Esophagus squamous epithelium (tissue), 5 donors: Measurements from ENCODE around the gene ANKRD40. TPM values are rescaled to one million over a fixed set of nuclear protein-coding genes. Genes with fewer than 3 reads are reported as not detected.

Experiments used
- DNase-seq: peaks from one replicate; lab custom pipeline; 2025; lab: John Stamatoyannopoulos, UW
- H3K27ac ChIP-seq, 4 donors: fragments of 200-600 bp; sonication (generic); one replicate each; pipeline ENCODE4 v1.5.1; 2016 to 2019; ENCODE audit warnings: mild to moderate bottlenecking in 1 of 4
- H3K27me3 ChIP-seq, 4 donors: fragments of 200-600 bp; sonication (generic); 1 replicate in 3 of 4; 2 replicates in 1 of 4; pipeline versions ENCODE4 v1.5.1 to v1.6.0; 2017 to 2021; ENCODE audit warnings: antibody characterized with exemption in 1 of 4
- H3K36me3 ChIP-seq, 3 donors: fragments of 200-600 bp; sonication (generic); one replicate each; pipeline ENCODE4 v1.5.1; 2016 to 2019
- H3K4me1 ChIP-seq, 3 donors: fragments of 200-600 bp; sonication (generic); one replicate each; pipeline ENCODE4 v1.5.1; 2017 to 2019
- H3K4me3 ChIP-seq, 4 donors: fragments of 200-600 bp; sonication (generic); 1 replicate in 3 of 4; 2 replicates in 1 of 4; pipeline ENCODE4 v1.5.1; 2016 to 2019; ENCODE audit warnings: mild to moderate bottlenecking in 2 of 4, moderate library complexity in 1 of 4
- H3K9me3 ChIP-seq, 3 donors: fragments of 200-600 bp; sonication (generic); one replicate each; pipeline ENCODE4 v1.5.1; 2016 to 2019
- CTCF ChIP-seq, 6 experiments: fragments of 450-650 bp in 4 of 6; fragments of 200-600 bp in 2 of 6; sonication (generic) in 2 of 6; IDR thresholded peaks; one replicate each; pipeline ENCODE4 v1.5.1; 2016 to 2019; ENCODE audit warnings: antibody characterized with exemption in 6 of 6, mild to moderate bottlenecking in 4 of 6, moderate library complexity in 4 of 6
- POLR2A ChIP-seq, 4 donors: fragments of 450-650 bp; IDR thresholded peaks; one replicate each; pipeline ENCODE4 v1.6.1; 2017; ENCODE audit warnings: antibody characterized with exemption in 4 of 4, mild to moderate bottlenecking in 4 of 4, moderate library complexity in 3 of 4
- WGBS, 2 donors: methylation state at CpG; one replicate each; pipeline ENCODE4 v1.1.5; 2018; 5-methylcytosine and 5-hydroxymethylcytosine counted together
- intact Hi-C: fragments of 100-400 bp; cut with DNase I; formaldehyde crosslinking; loops from one replicate; pipeline ENCODE4 v1.15.0; 2022
- total RNA-seq, 4 donors: library from RNA; depleted of rRNA; stranded (reverse); fragments of >200 nt; gene quantifications; one replicate each; pipeline ENCODE4 v1.1.0, GENCODE V29; 2016
- donor health status: DM: yes; HTN: yes; CAD: no.

Gene ANKRD40
- total RNA-seq, 4 donors from 2014 or later, result 10.7 to 34.9 (median 17.9) TPM

DNA sequence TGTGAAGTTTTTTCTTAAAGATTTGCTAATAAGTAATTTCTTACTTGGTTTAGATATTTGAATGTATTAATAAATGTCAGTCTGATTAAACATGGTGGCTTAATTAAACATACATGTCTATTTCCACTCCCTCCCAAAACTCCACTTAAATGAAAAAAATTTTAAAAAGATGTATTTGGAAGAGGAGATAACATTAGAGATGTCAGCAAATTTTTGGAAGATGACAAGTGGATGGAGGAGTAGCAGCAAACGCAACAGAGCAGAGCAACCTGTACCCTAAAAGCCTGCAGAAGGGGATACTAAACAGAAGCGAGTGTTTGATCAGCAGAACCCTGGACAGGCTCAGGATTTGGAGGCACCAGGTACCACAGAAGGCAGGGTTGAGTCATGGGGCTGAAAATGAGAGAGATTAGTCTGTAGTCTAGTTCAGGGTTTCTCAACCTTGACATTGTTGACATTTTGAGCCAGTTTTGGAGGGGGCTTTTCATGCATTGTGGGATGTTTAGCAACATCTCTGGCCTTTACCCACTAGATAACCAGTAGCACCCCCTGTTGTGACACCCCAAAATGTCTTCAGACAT, 29.5 kb upstream of the ANKRD40 start:
- intact Hi-C loops, result no loop called here
- Histone ChIP-seq H3K27ac (no peak overlapping the region), H3K4me1 (peaks cover 0 to 32% (median 4%) of the 10 kb centered on the region in 3 donors), H3K4me3 (no peak overlapping the region), H3K9me3 (no peaks in the 10 kb centered on the region), H3K27me3 (no peaks in the 10 kb centered on the region), H3K36me3 (peaks cover 8 to 57% (median 8%) of the 10 kb centered on the region in 3 donors)
- TF ChIP-seq POLR2A (IDR thresholded peaks at IDR 0.05) (no peak), CTCF (IDR thresholded peaks at IDR 0.05) (no peak)
- DNase-seq, result no peak
- WGBS, 2 donors, result 89 to 90% methylated on average over 2 of the region's 2 CpGs

DNA sequence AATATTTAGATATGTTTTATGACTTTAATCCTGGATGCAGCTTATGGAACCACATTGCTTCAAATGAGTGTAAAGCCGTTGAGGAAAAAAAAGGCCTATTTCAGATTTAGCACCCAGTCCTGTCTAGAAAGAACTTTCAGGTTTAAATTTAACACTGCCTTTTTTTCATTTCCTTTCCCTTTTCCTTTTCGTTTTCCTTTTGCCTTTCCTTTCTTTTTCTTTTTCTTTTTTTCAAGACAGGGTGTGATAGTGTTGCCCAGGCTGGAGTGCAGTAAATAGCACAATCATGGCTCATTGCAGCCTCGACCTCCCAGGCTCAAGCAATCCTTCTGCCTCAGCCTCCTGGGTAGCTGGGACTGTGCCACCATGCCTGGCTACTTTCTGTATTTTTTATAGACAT, 27.6 kb upstream of the ANKRD40 start:
- WGBS, 2 donors, result 71 to 75% methylated on average over 3 of the region's 3 CpGs

DNA sequence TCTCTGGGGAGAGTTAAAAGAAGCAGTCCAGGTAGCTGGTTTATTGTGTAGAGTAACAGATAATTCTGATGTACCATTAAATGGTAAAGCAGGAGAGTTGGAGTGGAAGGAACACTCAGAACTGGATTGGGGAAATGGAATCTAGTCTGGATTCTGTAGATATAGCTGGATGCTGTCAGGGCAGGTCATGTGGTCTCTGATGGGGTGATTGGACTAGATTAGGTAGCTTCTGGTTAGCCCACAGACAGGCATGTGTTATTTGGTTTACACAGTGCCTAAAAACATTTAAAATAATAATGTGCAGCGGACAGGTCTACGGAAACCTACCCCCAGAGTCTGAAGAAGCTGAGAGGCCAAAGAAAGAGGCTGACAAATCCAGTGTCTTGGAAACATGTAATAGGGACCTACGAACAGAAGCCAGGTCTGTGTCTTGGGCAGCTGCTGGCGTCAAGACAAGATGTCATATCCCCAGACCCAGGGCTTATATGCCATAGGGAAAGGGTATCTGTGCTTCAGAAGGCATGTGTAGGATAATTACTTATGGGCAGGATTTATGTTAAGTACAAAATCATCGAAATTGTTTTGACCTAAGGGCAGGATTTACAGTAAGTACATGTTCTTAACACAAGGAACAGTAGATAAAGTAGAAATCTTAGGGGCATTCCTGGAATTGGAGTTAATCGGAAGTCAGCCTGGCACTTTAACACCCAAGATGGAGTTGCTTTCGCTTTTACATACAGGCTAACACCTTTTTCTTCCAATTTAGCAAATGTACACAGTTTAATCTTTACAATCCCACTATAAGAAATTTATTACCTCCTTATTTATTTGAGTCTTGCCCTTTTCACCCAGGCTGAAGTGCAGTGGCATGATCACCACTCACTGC, 24.1 kb upstream of the ANKRD40 start:
- intact Hi-C loops, result no loop called here
- Histone ChIP-seq H3K27ac (peak overlapping the region in 1 of 4 donors; percentile 14), H3K9me3 (no peaks in the 10 kb centered on the region), H3K27me3 (no peaks in the 10 kb centered on the region), H3K4me1 (peaks cover 0 to 81% (median 47%) of the 10 kb centered on the region in 3 donors), H3K4me3 (no peak overlapping the region), H3K36me3 (peaks cover 0 to 7% (median 0%) of the 10 kb centered on the region in 3 donors)
- WGBS, 2 donors, result 55 to 59% methylated on average over 7 of the region's 7 CpGs
- no peak for TF ChIP-seq CTCF (IDR thresholded peaks at IDR 0.05)
- no peak for TF ChIP-seq POLR2A (IDR thresholded peaks at IDR 0.05)
- no peak for DNase-seq

More for the DNA sequence above, 27.6 kb upstream of the ANKRD40 start:
- no peak overlapping the region for H3K4me3 ChIP-seq
- DNase-seq, result no peak
- no peaks in the 10 kb centered on the region for H3K9me3 ChIP-seq
- intact Hi-C loops, result no loop called here
- no peaks in the 10 kb centered on the region for H3K27me3 ChIP-seq
- H3K4me1 ChIP-seq, result peaks cover 0 to 51% (median 21%) of the 10 kb centered on the region in 3 donors
- no peak overlapping the region for H3K27ac ChIP-seq
- peaks cover 0 to 38% (median 0%) of the 10 kb centered on the region in 3 donors for H3K36me3 ChIP-seq
- TF ChIP-seq POLR2A (IDR thresholded peaks at IDR 0.05) (no peak), CTCF (IDR thresholded peaks at IDR 0.05) (no peak)

- peaks cover 0 to 11% (median 0%) of the 10 kb centered on the region in 3 donors for H3K36me3 ChIP-seq
- DNase-seq, result no peak
- peaks cover 0 to 88% (median 60%) of the 10 kb centered on the region in 3 donors for H3K4me1 ChIP-seq
- intact Hi-C loops, result no loop called here
- no peaks in the 10 kb centered on the region for H3K27me3 ChIP-seq
- no peak overlapping the region for H3K4me3 ChIP-seq
- no peaks in the 10 kb centered on the region for H3K9me3 ChIP-seq
- 53 to 65% methylated on average over 3 to 5 of the region's 5 CpGs for WGBS, 2 donors
- TF ChIP-seq POLR2A (IDR thresholded peaks at IDR 0.05) (no peak), CTCF (IDR thresholded peaks at IDR 0.05) (no peak)
- no peak overlapping the region for H3K27ac ChIP-seq
Measured at GRCh38 chr17:50728881-50729765, 21.4 kb upstream of the ANKRD40 start.
